GM19452 (cell line): ENCODE results near the gene ATXN2.
"Not testable (repeated sequence)": the region's sequence is repeated elsewhere in the genome, so short reads cannot be mapped to it uniquely, and the experiment has no call there.

ENCODE experiments used
- ATAC-seq: cut with Tn5 transposase; IDR thresholded peaks from one replicate; pipeline ENCODE4 v1.9.1; 2021; ENCODE audit not compliant: unreplicated experiment

The ATXN2 gene

GRCh38 chr12:111598637-111599452 lies at the start of gene ATXN2:
Gene ATXN2, minus strand, starts transcription at chr12:111599315. Its CDS starts 281 bp downstream, at chr12:111599034.
- peak; percentile 46 for ATAC-seq

- ATAC-seq, result no peak
Measured at GRCh38 chr12:111645433-111645832, 46.3 kb upstream of the ATXN2 start.

- ATAC-seq, result no peak
Measured at GRCh38 chr12:111643427-111643826, 44.3 kb upstream of the ATXN2 start.

GRCh38 chr12:111642681-111643426 lies 43.7 kb upstream of the ATXN2 start:
- no peak for ATAC-seq

GRCh38 chr12:111640506-111640905 lies 41.4 kb upstream of the ATXN2 start:
- ATAC-seq, result no peak

GRCh38 chr12:111638556-111638955 lies 39.4 kb upstream of the ATXN2 start:
- no peak for ATAC-seq

- no peak for ATAC-seq
Measured at GRCh38 chr12:111636209-111636945, 37.3 kb upstream of the ATXN2 start.

- ATAC-seq, result no peak
Measured at GRCh38 chr12:111635524-111635923, 36.4 kb upstream of the ATXN2 start.

GRCh38 chr12:111628505-111629260 lies 29.6 kb upstream of the ATXN2 start:
- no peak for ATAC-seq

GRCh38 chr12:111626230-111626629 lies 27.1 kb upstream of the ATXN2 start:
- ATAC-seq, result no peak

GRCh38 chr12:111624540-111624939 lies 25.4 kb upstream of the ATXN2 start:
- ATAC-seq, result no peak

- not testable (repeated sequence) for ATAC-seq
Measured at GRCh38 chr12:111617841-111618240, 18.7 kb upstream of the ATXN2 start.

- no peak for ATAC-seq
Measured at GRCh38 chr12:111616177-111616623, 17.1 kb upstream of the ATXN2 start.

GRCh38 chr12:111607239-111607638 lies 8.1 kb upstream of the ATXN2 start:
- no peak for ATAC-seq

GRCh38 chr12:111606767-111607230 lies 7.7 kb upstream of the ATXN2 start:
- no peak for ATAC-seq

GRCh38 chr12:111605911-111606766 lies 7.0 kb upstream of the ATXN2 start:
- no peak for ATAC-seq

- ATAC-seq, result not testable (repeated sequence)
Measured at GRCh38 chr12:111602857-111603256, 3.7 kb upstream of the ATXN2 start.

- ATAC-seq, result no peak
Measured at GRCh38 chr12:111602348-111602747, 3.2 kb upstream of the ATXN2 start.

GRCh38 chr12:111600986-111601385 lies 1.9 kb upstream of the ATXN2 start:
- not testable (repeated sequence) for ATAC-seq
